Suprapubic skin (tissue), 4 donors: Measurements from ENCODE around the gene GATA3.

ENCODE experiments used
- CTCF ChIP-seq, 2 donors: fragments of 200-600 bp in 1 of 2; fragments of 450-650 bp in 1 of 2; sonication (generic) in 1 of 2; IDR thresholded peaks; one replicate each; pipeline ENCODE4 v1.5.1; 2016 to 2019; ENCODE audit warnings: antibody characterized with exemption in 2 of 2, mild to moderate bottlenecking in 1 of 2, moderate library complexity in 1 of 2
- EP300 ChIP-seq: sonication (generic); formaldehyde crosslinking; IDR thresholded peaks from one replicate; pipeline ENCODE4 v1.6.1; 2017; ENCODE audit warnings: antibody characterized with exemption
- POLR2A ChIP-seq, 2 donors: fragments of 450-650 bp; IDR thresholded peaks; one replicate each; pipeline ENCODE4 v1.6.1; 2017; ENCODE audit warnings: antibody characterized with exemption in 2 of 2, mild to moderate bottlenecking in 2 of 2, moderate library complexity in 2 of 2
- POLR2AphosphoS5 ChIP-seq, 3 donors: sonication (generic); formaldehyde crosslinking; IDR thresholded peaks; one replicate each; pipeline ENCODE4 v1.6.1; 2017; ENCODE audit warnings: antibody characterized with exemption in 3 of 3

GRCh38 chr10:8035006-8035640 lies 19.4 kb upstream of the GATA3 start:
- TF ChIP-seq CTCF (IDR thresholded peaks at IDR 0.05) (no peak), POLR2AphosphoS5 (IDR thresholded peaks at IDR 0.05) (no peak), EP300 (no peak), POLR2A (IDR thresholded peaks at IDR 0.05) (no peak)
